ENCODE results near the gene PLCXD3. TPM values are rescaled to one million over a fixed set of nuclear protein-coding genes. Genes with fewer than 3 reads are reported as not detected.

The PLCXD3 gene
- total and polyA plus RNA-seq, 2 of the 8 experiments (the other 6 are each of a cell fraction or from before 2014, with no cell fraction given), result 0.03 to 0.07 TPM

- WGBS, 2 experiments (ENCODE audit: extremely low coverage in 1 of 2, insufficient coverage in 1 of 2, insufficient read length in 1 of 2, insufficient replicate concordance in 2 of 2, low coverage in 1 of 2, low lambda C conversion rate in 2 of 2, missing lambda C conversion rate in 1 of 2), result 93% methylated on average over 3 of the region's 3 CpGs; no CpG with 5 or more reads in 1 of the 2 experiments
- CTCF ChIA-PET (ENCODE audit: partially characterized antibody), result interaction anchor here (1.3 kb wide), 1 partner anchor 9 kb away, joined by 3 read pairs; no protein-coding TSS in a partner anchor
- no peak for TF ChIP-seq CTBP2 (IDR thresholded peaks at IDR 0.05; ENCODE audit: borderline replicate concordance, insufficient read depth, insufficient read length, low read length)
- TF ChIP-seq FOSL1 (IDR thresholded peaks at IDR 0.05; ENCODE audit: insufficient read depth, low read depth, low read length), result no peak
- TF ChIP-seq RAD21 (IDR thresholded peaks at IDR 0.05 in 1 of 2, conservative IDR thresholded peaks at IDR 0.05 in 1 of 2; ENCODE audit: low read depth in 2 of 2, low read length in 2 of 2), result no peak
- TF ChIP-seq NANOG (IDR thresholded peaks at IDR 0.05; ENCODE audit: insufficient read depth, low read depth, low read length, poor library complexity, severe bottlenecking), result no peak
- TF ChIP-seq SAP30 (IDR thresholded peaks at IDR 0.05; ENCODE audit: insufficient read depth, insufficient replicate concordance, low read length), result no peak
- no peak for TF ChIP-seq TEAD4 (IDR thresholded peaks at IDR 0.05; ENCODE audit: low read depth, low read length)
- TF ChIP-seq HDAC2 (IDR thresholded peaks at IDR 0.05; ENCODE audit: borderline replicate concordance in 1 of 2, low read depth in 2 of 2, low read length in 2 of 2), result no peak
- TF ChIP-seq ASH2L (IDR thresholded peaks at IDR 0.05; ENCODE audit: low read length), result no peak
- TF ChIP-seq CTCF (IDR thresholded peaks at IDR 0.05; ENCODE audit: control extremely low read depth in 1 of 3, insufficient read depth in 1 of 3, low read depth in 1 of 3, low read length in 3 of 3), result no peak
These were observed 89.8 kb downstream of the PLCXD3 start for GRCh38 chr5:41420492-41421067.

More at GRCh38 chr5:41420492-41421067, 89.8 kb downstream of the PLCXD3 start:
- no peak overlapping the region for H2BK120ac ChIP-seq (replicated peaks; ENCODE audit: low read depth, low read length)
- no peak overlapping the region for H3K23ac ChIP-seq (ENCODE audit: insufficient read length)
- no peak overlapping the region for H2BK12ac ChIP-seq (ENCODE audit: low read depth, low read length)
- no peak overlapping the region for H4K91ac ChIP-seq (replicated peaks; ENCODE audit: insufficient read length, low read length)
- no peak overlapping the region for H3K14ac ChIP-seq (ENCODE audit: insufficient read length)
- H3K18ac ChIP-seq (ENCODE audit: extremely low read depth, low read length), result no peak overlapping the region
- no peak overlapping the region for H4K5ac ChIP-seq (ENCODE audit: insufficient read length, low read depth, low read length)
- no peak overlapping the region for H2AK5ac ChIP-seq (ENCODE audit: low read depth, low read length)
- peak overlapping the region; percentile 79; the same call in 1 of the 2 replicates for H2AFZ ChIP-seq (ENCODE audit: low read length)
- H3K27ac ChIP-seq (ENCODE audit: low read depth, low read length), result no peak overlapping the region
- H2BK15ac ChIP-seq (ENCODE audit: low read length), result no peak overlapping the region
- POLR2A ChIA-PET (ENCODE audit: partially characterized antibody), result no interaction called here
- H4K20me1 ChIP-seq (replicated peaks in 1 of 2; ENCODE audit: control insufficient read depth in 1 of 2, insufficient read depth in 2 of 2, low read length in 2 of 2), result no peaks in the 10 kb centered on the region
- no peaks in the 10 kb centered on the region for H3K23me2 ChIP-seq (ENCODE audit: low read depth, low read length)
- H2BK5ac ChIP-seq (ENCODE audit: low read depth, low read length), result no peak overlapping the region
- FAIRE-seq (no peak), DNase-seq (ENCODE audit: low read depth in 1 of 2, low spot score in 2 of 2) (no peak)
- H4K8ac ChIP-seq (ENCODE audit: extremely low read depth, insufficient read depth, low read length), result no peak overlapping the region
- H3K9me3 ChIP-seq (ENCODE audit: insufficient read depth in 2 of 2, low read depth in 1 of 2, low read length in 1 of 2), result no peaks in the 10 kb centered on the region
- H3K4me2 ChIP-seq (ENCODE audit: insufficient read depth in 1 of 2, low read depth in 2 of 2, low read length in 2 of 2), result no peak overlapping the region
- no peak overlapping the region for H3K4ac ChIP-seq (replicated peaks; ENCODE audit: insufficient read length, low read depth, low read length)
- H2BK20ac ChIP-seq (ENCODE audit: low read length), result no peak overlapping the region
- H3K56ac ChIP-seq (replicated peaks; ENCODE audit: insufficient read length, low read depth, low read length), result no peak overlapping the region
- H3K79me2 ChIP-seq (ENCODE audit: control insufficient read depth in 1 of 2, insufficient read depth in 2 of 2, low read length in 2 of 2), result no peaks in the 10 kb centered on the region
- no peak overlapping the region for H3K4me3 ChIP-seq (ENCODE audit: extremely low read depth in 1 of 4, insufficient read depth in 2 of 4, low read depth in 3 of 4, low read length in 4 of 4)
- no peaks in the 10 kb centered on the region for H3K27me3 ChIP-seq (replicated peaks in 1 of 4; ENCODE audit: control insufficient read depth in 3 of 4, extremely low read depth in 1 of 4, insufficient read depth in 3 of 4, low read length in 3 of 4)
- H3K4me1 ChIP-seq (replicated peaks in 1 of 4; ENCODE audit: control insufficient read depth in 3 of 4, insufficient read depth in 4 of 4, low read length in 3 of 4), result peaks cover 0 to 6% (median 0%) of the 10 kb centered on the region in 4 experiments; a peak in 1 of 7 replicates
- no peak overlapping the region for H3K9ac ChIP-seq (replicated peaks in 1 of 4; ENCODE audit: extremely low read depth in 1 of 4, low read depth in 3 of 4, low read length in 3 of 4)
- no peaks in the 10 kb centered on the region for H3K79me1 ChIP-seq (ENCODE audit: low read depth, low read length)
- no peaks in the 10 kb centered on the region for H3K36me3 ChIP-seq (ENCODE audit: control insufficient read depth in 2 of 4, insufficient read depth in 4 of 4, low read length in 3 of 4)
